Uterine smooth muscle cell (primary cell): Measurements from ENCODE around the gene TAF1A. TPM values are rescaled to one million over a fixed set of nuclear protein-coding genes. Genes with fewer than 3 reads are reported as not detected.

Source experiments
- total RNA-seq: library from RNA; depleted of rRNA; stranded (reverse); fragments of >200 nt; gene quantifications from 2 replicates; pipeline ENCODE4 v1.2.3, GENCODE V29; 2014

The TAF1A gene
- total RNA-seq = 12.4 and 13.4 TPM in 2 replicates

DNA sequence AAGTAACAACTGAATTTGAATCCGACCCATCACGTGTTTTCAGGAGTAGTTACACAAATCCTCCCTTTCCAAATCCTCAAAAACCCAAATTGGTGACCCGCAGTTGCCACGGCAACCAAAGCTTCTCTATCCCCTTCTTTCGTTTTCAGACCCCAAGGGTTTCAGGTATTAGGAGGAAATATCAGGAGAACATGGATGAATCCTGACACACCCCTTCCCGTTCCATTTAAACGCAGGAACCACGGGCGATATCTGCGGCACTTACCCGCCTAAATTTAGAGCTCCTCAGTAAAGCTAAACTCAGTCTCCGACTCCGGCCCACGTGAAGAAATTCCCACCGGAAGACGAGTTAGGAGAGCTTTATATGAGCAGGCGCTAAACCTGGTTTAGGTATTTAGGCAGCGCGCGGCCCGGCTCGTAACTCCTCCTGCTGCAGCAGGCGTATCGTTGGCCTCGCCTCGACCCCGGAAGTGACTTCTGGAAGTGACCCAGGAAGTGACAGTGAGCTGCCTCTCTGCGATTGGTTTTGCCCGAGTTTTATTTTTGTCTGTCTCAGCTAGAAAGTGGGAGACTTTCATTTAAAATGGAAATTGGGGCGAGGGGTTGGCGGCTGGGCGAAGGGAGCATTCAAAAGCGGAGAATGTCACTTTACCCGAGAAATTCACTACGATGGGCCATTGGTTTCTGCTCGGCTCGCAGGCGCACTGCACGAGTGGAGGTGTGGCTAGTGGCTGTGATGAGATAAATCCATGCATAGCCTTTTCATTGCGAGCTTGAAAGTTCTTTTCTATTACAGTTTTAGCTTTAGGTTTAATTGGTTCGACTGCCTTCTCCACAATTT is at the start of gene TAF1A:
Gene TAF1A, minus strand, starts transcription at position 472 of the 841 bp plus-strand sequence.

GRCh38 chr1:222618001-222618879 is 28.5 kb upstream of the TAF1A start, which contains the start of gene MIA3:
Gene MIA3, plus strand, starts transcription at chr1:222618097. Its CDS starts 14 bp downstream, at chr1:222618111.

GRCh38 chr1:222547944-222548671 is 41.6 kb downstream of the TAF1A start, which contains the start of gene HHIPL2:
Gene HHIPL2, minus strand, starts transcription at chr1:222548104. Its CDS starts 60 bp downstream, at chr1:222548044.

Other genes starting within 250 kb of the TAF1A start
- 0.25 TPM in 1 of 2 replicates, not detected in the other for gene HHIPL2, start 41.8 kb downstream of the TAF1A start, total RNA-seq
- gene MIA3, start 28.2 kb upstream of the TAF1A start, total RNA-seq = 53.2 and 80.0 TPM in 2 replicates
- 67.4 and 73.2 TPM in 2 replicates for gene AIDA, start 122.6 kb upstream of the TAF1A start, total RNA-seq
- gene BROX, start 122.6 kb upstream of the TAF1A start, total RNA-seq = 50.1 and 55.8 TPM in 2 replicates
- not detected in 2 replicates for gene FAM177B, start 147.3 kb upstream of the TAF1A start, total RNA-seq
- 4.2 and 5.0 TPM in 2 replicates for gene DISP1, start 225.1 kb upstream of the TAF1A start, total RNA-seq